ENCODE measurements around the gene FBLN1.

The FBLN1 gene

GRCh38 chr22:45594123-45594941 lies 91.6 kb downstream of the FBLN1 start:
- Histone ChIP-seq H3K27me3 (ENCODE audit: low read depth, low read length) (peaks cover 16% of the 10 kb centered on the region), H3K36me3 (replicated peaks; ENCODE audit: low read depth, low read length) (no peaks in the 10 kb centered on the region), H3K4me3 (ENCODE audit: low read length) (no peak overlapping the region), H3K9ac (ENCODE audit: low read length) (no peak overlapping the region), H3K9me3 (ENCODE audit: insufficient read depth, low read length) (no peaks in the 10 kb centered on the region), H3K79me2 (ENCODE audit: low read length) (no peaks in the 10 kb centered on the region), H3K27ac (ENCODE audit: low read length) (no peak overlapping the region), H2AFZ (ENCODE audit: low read depth, low read length) (no peak overlapping the region), H3K4me2 (ENCODE audit: low read length) (no peak overlapping the region), H4K20me1 (ENCODE audit: insufficient read depth, low read length) (no peaks in the 10 kb centered on the region), H3K4me1 (ENCODE audit: low read length) (no peaks in the 10 kb centered on the region)
- TF ChIP-seq EZH2phosphoT487 (IDR thresholded peaks at IDR 0.05; ENCODE audit: low read depth) = no peak
- TF ChIP-seq, protein P1, sequence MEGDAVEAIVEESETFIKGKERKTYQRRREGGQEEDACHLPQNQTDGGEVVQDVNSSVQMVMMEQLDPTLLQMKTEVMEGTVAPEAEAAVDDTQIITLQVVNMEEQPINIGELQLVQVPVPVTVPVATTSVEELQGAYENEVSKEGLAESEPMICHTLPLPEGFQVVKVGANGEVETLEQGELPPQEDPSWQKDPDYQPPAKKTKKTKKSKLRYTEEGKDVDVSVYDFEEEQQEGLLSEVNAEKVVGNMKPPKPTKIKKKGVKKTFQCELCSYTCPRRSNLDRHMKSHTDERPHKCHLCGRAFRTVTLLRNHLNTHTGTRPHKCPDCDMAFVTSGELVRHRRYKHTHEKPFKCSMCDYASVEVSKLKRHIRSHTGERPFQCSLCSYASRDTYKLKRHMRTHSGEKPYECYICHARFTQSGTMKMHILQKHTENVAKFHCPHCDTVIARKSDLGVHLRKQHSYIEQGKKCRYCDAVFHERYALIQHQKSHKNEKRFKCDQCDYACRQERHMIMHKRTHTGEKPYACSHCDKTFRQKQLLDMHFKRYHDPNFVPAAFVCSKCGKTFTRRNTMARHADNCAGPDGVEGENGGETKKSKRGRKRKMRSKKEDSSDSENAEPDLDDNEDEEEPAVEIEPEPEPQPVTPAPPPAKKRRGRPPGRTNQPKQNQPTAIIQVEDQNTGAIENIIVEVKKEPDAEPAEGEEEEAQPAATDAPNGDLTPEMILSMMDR (IDR thresholded peaks at IDR 0.05; ENCODE audit: low read depth, low read length) = no peak

DNA sequence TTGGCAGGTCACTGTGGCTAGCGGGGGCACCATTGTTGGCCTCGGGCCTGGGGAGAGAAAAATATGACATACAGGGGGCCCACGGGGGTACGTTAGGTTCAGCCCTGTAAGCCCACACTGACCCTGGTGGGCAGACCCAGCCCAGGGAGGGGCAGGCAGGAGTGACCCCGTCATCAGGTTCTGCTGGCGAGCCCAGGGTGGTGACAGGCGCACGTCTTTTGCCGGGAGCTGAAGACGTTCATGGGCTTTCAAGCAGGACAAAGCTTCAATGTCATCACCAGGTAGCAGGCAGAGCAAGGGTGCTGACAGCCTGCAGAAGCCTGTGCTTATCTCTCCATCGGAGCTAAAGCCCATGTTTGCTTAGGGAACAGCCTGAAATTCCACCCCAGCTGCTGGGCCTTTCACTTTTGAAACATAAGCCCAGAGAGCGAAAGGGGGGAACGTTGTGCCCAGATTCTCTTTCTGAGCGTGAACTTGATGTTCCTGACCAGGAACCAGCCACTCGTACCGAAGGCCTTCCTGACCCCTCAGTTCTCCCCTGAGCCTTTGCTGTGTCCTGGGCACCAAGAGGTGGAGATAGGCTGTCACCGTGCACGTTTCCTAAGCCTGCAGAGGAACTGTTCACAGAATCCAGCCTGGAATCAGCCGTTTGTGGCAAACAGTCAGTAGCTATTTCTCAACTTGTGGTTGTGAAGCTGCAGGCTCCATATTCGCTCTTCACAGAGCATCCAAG lies 94.9 kb downstream of the FBLN1 start:
- Histone ChIP-seq H3K79me2 (ENCODE audit: low read length) (no peaks in the 10 kb centered on the region), H3K9ac (ENCODE audit: low read length) (no peak overlapping the region), H3K4me1 (ENCODE audit: low read length) (no peaks in the 10 kb centered on the region), H3K27ac (ENCODE audit: low read length) (no peak overlapping the region), H3K4me2 (ENCODE audit: low read length) (no peak overlapping the region), H3K27me3 (ENCODE audit: low read depth, low read length) (peaks cover 9% of the 10 kb centered on the region; the same call in 1 of the 2 replicates), H3K4me3 (ENCODE audit: low read length) (no peak overlapping the region), H3K36me3 (replicated peaks; ENCODE audit: low read depth, low read length) (no peaks in the 10 kb centered on the region), H3K9me3 (ENCODE audit: insufficient read depth, low read length) (no peaks in the 10 kb centered on the region), H4K20me1 (ENCODE audit: insufficient read depth, low read length) (no peaks in the 10 kb centered on the region), H2AFZ (ENCODE audit: low read depth, low read length) (no peak overlapping the region)
- TF ChIP-seq, protein P1 (IDR thresholded peaks at IDR 0.05; ENCODE audit: low read depth, low read length) = no peak
- TF ChIP-seq EZH2phosphoT487 (IDR thresholded peaks at IDR 0.05; ENCODE audit: low read depth) = no peak

DNA sequence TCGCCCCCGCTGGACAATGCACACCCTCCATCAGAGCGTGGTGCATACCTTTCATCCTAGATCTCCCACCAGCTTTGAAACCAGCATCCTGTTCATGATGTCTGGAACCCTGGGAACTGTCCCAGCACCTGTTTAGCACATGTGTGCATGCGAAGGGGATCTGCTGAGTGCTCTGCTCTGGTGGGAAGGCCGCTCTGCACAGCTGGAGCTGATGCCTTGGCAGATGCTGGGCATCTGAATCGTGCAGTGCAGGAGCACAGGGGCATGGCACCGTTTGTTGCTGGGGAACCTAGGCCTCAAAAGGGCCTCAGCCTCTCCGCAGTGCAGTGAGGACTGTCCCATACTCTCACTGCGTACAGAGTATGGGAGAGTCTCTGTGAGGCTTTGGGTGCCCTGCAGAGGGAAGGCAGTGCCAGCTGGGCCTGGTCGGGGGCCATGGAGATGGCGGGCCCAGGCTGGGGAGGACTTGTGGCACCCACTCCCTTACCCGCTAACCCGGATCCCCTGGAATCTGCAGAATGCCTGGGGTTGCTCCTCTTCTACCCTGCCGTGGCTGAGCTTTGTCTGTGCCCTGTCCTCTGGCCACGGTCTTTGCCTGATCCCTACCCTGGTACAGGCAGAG lies 96.0 kb downstream of the FBLN1 start:
- no peaks in the 10 kb centered on the region for H3K4me1 ChIP-seq (ENCODE audit: low read length)
- H3K9ac ChIP-seq (ENCODE audit: low read length) = no peak overlapping the region
- H2AFZ ChIP-seq (ENCODE audit: low read depth, low read length) = no peak overlapping the region
- H3K27me3 ChIP-seq (ENCODE audit: low read depth, low read length) = peaks cover 14% of the 10 kb centered on the region; the same call in 1 of the 2 replicates
- H3K4me3 ChIP-seq (ENCODE audit: low read length) = no peak overlapping the region
- no peak for TF ChIP-seq EZH2phosphoT487 (IDR thresholded peaks at IDR 0.05; ENCODE audit: low read depth)
- TF ChIP-seq, protein P1 (IDR thresholded peaks at IDR 0.05; ENCODE audit: low read depth, low read length) = no peak
- H3K9me3 ChIP-seq (ENCODE audit: insufficient read depth, low read length) = no peaks in the 10 kb centered on the region
- no peaks in the 10 kb centered on the region for H4K20me1 ChIP-seq (ENCODE audit: insufficient read depth, low read length)
- H3K4me2 ChIP-seq (ENCODE audit: low read length) = no peak overlapping the region
- no peaks in the 10 kb centered on the region for H3K79me2 ChIP-seq (ENCODE audit: low read length)
- no peak overlapping the region for H3K27ac ChIP-seq (ENCODE audit: low read length)
- no peaks in the 10 kb centered on the region for H3K36me3 ChIP-seq (replicated peaks; ENCODE audit: low read depth, low read length)
